K562 (cell line): ENCODE measurements around the gene SRF.
A peak's percentile ranks its signal among the peaks of the same experiment; 100 is the strongest.
"Not testable (repeated sequence)": the region's sequence is repeated elsewhere in the genome, so short reads cannot be mapped to it uniquely, and the experiment has no call there.

Source experiments
- ATF2 ChIP-seq: sonication (generic); formaldehyde crosslinking; IDR thresholded peaks from 2 replicates; pipeline ENCODE4 v1.8.1; 2022; ENCODE audit warnings: missing genetic modification reagents
- BRCA1 ChIP-seq, 2 experiments: fragments of 450-650 bp in 1 of 2; sonication (generic) in 1 of 2; formaldehyde crosslinking in 1 of 2; IDR thresholded peaks; 2 replicates each; pipeline versions ENCODE4 v1.5.0 to v1.6.1; 2017 to 2020; ENCODE audit warnings: mild to moderate bottlenecking in 1 of 2, missing genetic modification reagents in 1 of 2
- CEBPB ChIP-seq: fragments of 450-650 bp; IDR thresholded peaks from 2 replicates; pipeline ENCODE4 v1.6.1; 2016; ENCODE audit warnings: missing genetic modification characterization, missing compliant biosample characterization
- CHD2 ChIP-seq: IDR thresholded peaks from 2 replicates; pipeline ENCODE4 v1.6.1; 2011; ENCODE audit warnings: low read depth, low read length
- CTCF ChIP-seq, 3 experiments: IDR thresholded peaks in 2 of 3; conservative IDR thresholded peaks in 1 of 3; 2 replicates each; pipeline ENCODE4 v1.5.1; 2011 to 2012; ENCODE audit warnings: low read length in 3 of 3, mild to moderate bottlenecking in 3 of 3, control low read depth in 2 of 3, improper control_type of control experiment in 1 of 3, inconsistent platforms in 1 of 3, low read depth in 1 of 3, mixed read lengths in 1 of 3, moderate library complexity in 1 of 3; ENCODE audit not compliant: insufficient read depth in 2 of 3
- HNRNPLL ChIP-seq: fragments of 200-400 bp; formaldehyde crosslinking; IDR thresholded peaks from 2 replicates; pipeline ENCODE4 v1.6.1; 2017; ENCODE audit warnings: low read length, low read depth, mild to moderate bottlenecking; ENCODE audit not compliant: poor library complexity, severe bottlenecking
- PREB ChIP-seq: sonication (generic); formaldehyde crosslinking; IDR thresholded peaks from 2 replicates; pipeline ENCODE4 v1.8.1; 2023; ENCODE audit warnings: mild to moderate bottlenecking, missing genetic modification reagents
- RB1 ChIP-seq: fragments of 450-650 bp; IDR thresholded peaks from 2 replicates; pipeline ENCODE4 v1.6.1; 2017; ENCODE audit warnings: low read depth, mild to moderate bottlenecking
- RFX5 ChIP-seq: IDR thresholded peaks from 2 replicates; pipeline ENCODE4 v1.6.1; 2011; ENCODE audit warnings: low read depth, mild to moderate bottlenecking, improper control_type of control experiment, low read length

GRCh38 chr6:43131379-43131778 lies 39.7 kb upstream of the SRF start:
- not testable (repeated sequence) for TF ChIP-seq CTCF (IDR thresholded peaks at IDR 0.05 in 2 of 3, conservative IDR thresholded peaks at IDR 0.05 in 1 of 3; ENCODE audit: insufficient read depth in 2 of 3, low read depth in 1 of 3, low read length in 3 of 3); HNRNPLL; BRCA1 (IDR thresholded peaks at IDR 0.05); BRCA1 (CRISPR knock-in tag; IDR thresholded peaks at IDR 0.05); ATF2; PREB (CRISPR knock-in tag); CEBPB; RFX5; RB1
- TF ChIP-seq CHD2: peak; percentile 63; the same call in 1 of the 2 replicates
